Activated CD8-positive, alpha-beta T cell treated with anti-CD3 and anti-CD28 coated beads for 36 hours (primary cell): ENCODE measurements around the gene MAP4K4. TPM values are rescaled to one million over a fixed set of nuclear protein-coding genes. Genes with fewer than 3 reads are reported as not detected.
A peak's percentile ranks its signal among the peaks of the same experiment; 100 is the strongest.

Experiments used
- ATAC-seq: fragments of 200-7000 bp; cut with Tn5 transposase; one replicate; pipeline ENCODE4 v1.10.0; 2021; ENCODE audit warnings: mild to moderate bottlenecking, moderate library complexity
- CTCF ChIA-PET: fragments of 350-600 bp; sonication (Branson Sonifier 250); formaldehyde crosslinking; loops from one replicate; lab custom pipeline; 2021; ENCODE audit warnings: antibody characterized with exemption; lab: Charles Lee
- POLR2A ChIA-PET: fragments of 350-600 bp; sonication (Branson Sonifier 250); formaldehyde crosslinking; loops from one replicate; lab custom pipeline; 2021; ENCODE audit warnings: antibody characterized with exemption; lab: Charles Lee
- DNase-seq: peaks from one replicate; pipeline ENCODE4 v3.0.0-alpha.2; 2020
- H3K27ac Mint-ChIP-seq: one replicate; pipeline ENCODE4 v1.8.0; 2021; ENCODE audit warnings: mild to moderate bottlenecking, mixed read lengths
- H3K27me3 Mint-ChIP-seq: one replicate; pipeline ENCODE4 v1.8.0; 2021; ENCODE audit warnings: mixed read lengths
- H3K36me3 Mint-ChIP-seq: one replicate; pipeline ENCODE4 v1.8.0; 2021; ENCODE audit warnings: low read depth, mixed read lengths
- H3K4me1 Mint-ChIP-seq: one replicate; pipeline ENCODE4 v1.8.0; 2021; ENCODE audit warnings: low read depth, mixed read lengths
- H3K4me3 Mint-ChIP-seq: one replicate; pipeline ENCODE4 v1.8.0; 2021; ENCODE audit warnings: mild to moderate bottlenecking, moderate library complexity, mixed read lengths
- H3K9me3 Mint-ChIP-seq: one replicate; pipeline ENCODE4 v1.8.0; 2021; ENCODE audit warnings: mixed read lengths
- intact Hi-C: fragments of 100-400 bp; cut with micrococcal nuclease; formaldehyde crosslinking; loops from one replicate; pipeline ENCODE4 v1.10.0; 2022
- total RNA-seq, 2 experiments: library from RNA; stranded (reverse); gene quantifications; one replicate each; pipeline ENCODE4 v1.2.3, GENCODE V29; 2021
- TF ChIP-seq, protein P1 (sequence below): fragments of 200-600 bp; IDR thresholded peaks from one replicate; pipeline ENCODE4 v1.8.0; 2022; ENCODE audit warnings: antibody characterized with exemption, mild to moderate bottlenecking

The MAP4K4 gene
- total RNA-seq, 2 experiments from 2014 or later: 26.3 to 27.3 TPM

DNA sequence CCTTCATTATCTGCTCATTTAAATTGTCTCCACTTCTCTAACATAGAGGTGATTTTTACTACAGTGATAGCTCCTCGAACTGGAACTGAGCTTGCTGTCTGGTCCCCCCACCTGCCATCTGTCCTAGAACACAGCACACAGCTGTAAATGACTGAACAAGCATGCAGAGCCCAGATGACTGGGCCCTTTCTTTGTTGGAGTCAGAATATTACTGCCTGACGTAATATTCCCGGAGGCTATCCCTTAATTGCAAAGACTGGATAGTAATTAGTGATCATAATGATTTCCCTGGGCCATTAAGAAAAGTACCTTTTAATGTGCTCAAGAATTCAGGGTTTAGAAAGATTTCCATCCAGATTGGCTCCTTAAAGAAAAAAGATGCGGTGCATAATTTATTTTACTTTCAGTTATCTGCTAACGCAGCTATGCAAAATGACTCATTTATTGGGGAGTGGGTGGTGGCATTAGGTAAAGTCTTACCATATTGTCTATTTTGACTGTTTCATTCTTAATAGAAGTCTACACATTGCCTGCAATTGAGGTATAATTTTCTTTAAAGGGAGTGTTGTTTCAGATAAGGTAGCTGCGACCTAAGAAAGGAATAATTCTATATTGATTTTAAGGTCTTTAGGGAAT, 84.4 kb downstream of the MAP4K4 start:
- no peaks in the 10 kb centered on the region for H3K9me3 Mint-ChIP-seq
- H3K4me1 Mint-ChIP-seq: peaks cover 79% of the 10 kb centered on the region
- POLR2A ChIA-PET: no interaction called here
- H3K4me3 Mint-ChIP-seq: no peak overlapping the region
- CTCF ChIA-PET: interaction anchor here (1.0 to 3.6 kb wide), 7 partner anchors 11 to 52 kb away, joined by 3 to 17 read pairs (median 4); no protein-coding TSS in a partner anchor
- H3K36me3 Mint-ChIP-seq: no peaks in the 10 kb centered on the region
- intact Hi-C loops: loop anchor here (1.0 kb wide), 1 partner anchor 28 kb away; no protein-coding TSS in a partner anchor
- no peak for DNase-seq
- no peaks in the 10 kb centered on the region for H3K27me3 Mint-ChIP-seq
- peak overlapping the region; percentile 14 for H3K27ac Mint-ChIP-seq
- TF ChIP-seq, protein P1, sequence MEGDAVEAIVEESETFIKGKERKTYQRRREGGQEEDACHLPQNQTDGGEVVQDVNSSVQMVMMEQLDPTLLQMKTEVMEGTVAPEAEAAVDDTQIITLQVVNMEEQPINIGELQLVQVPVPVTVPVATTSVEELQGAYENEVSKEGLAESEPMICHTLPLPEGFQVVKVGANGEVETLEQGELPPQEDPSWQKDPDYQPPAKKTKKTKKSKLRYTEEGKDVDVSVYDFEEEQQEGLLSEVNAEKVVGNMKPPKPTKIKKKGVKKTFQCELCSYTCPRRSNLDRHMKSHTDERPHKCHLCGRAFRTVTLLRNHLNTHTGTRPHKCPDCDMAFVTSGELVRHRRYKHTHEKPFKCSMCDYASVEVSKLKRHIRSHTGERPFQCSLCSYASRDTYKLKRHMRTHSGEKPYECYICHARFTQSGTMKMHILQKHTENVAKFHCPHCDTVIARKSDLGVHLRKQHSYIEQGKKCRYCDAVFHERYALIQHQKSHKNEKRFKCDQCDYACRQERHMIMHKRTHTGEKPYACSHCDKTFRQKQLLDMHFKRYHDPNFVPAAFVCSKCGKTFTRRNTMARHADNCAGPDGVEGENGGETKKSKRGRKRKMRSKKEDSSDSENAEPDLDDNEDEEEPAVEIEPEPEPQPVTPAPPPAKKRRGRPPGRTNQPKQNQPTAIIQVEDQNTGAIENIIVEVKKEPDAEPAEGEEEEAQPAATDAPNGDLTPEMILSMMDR: no peak
- ATAC-seq: peak; percentile 50

DNA sequence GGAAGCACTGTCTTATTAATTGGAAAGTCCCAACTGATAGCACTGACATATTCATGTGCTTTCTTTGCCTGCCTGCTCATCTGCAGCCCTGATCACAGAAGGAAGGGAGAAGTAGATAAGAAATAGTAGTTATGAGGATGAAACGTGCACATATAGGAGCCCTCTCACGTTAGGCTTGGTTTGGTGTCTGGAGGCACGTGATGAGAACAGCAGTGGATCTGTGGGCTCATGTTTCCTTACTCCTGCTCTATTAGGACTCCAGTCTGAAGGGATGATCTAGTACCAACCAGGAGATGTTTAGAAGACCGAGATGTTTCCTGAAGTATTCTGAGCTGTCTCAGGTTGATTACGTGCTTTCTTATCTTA, 84.9 kb downstream of the MAP4K4 start:
- DNase-seq: no peak
- Mint-ChIP-seq H3K4me3 (no peak overlapping the region), H3K27me3 (no peaks in the 10 kb centered on the region), H3K9me3 (no peaks in the 10 kb centered on the region), H3K27ac (no peak overlapping the region), H3K36me3 (no peaks in the 10 kb centered on the region), H3K4me1 (peaks cover 78% of the 10 kb centered on the region)
- TF ChIP-seq, protein P1: no peak
- ATAC-seq: peak; percentile 10
- intact Hi-C loops: loop anchor here (1.0 kb wide), 1 partner anchor 28 kb away; no protein-coding TSS in a partner anchor
- ChIA-PET POLR2A (no interaction called here), CTCF (interaction anchor here (0.8 to 3.6 kb wide), 8 partner anchors 11 to 53 kb away, joined by 3 to 17 read pairs (median 4); no protein-coding TSS in a partner anchor)

DNA sequence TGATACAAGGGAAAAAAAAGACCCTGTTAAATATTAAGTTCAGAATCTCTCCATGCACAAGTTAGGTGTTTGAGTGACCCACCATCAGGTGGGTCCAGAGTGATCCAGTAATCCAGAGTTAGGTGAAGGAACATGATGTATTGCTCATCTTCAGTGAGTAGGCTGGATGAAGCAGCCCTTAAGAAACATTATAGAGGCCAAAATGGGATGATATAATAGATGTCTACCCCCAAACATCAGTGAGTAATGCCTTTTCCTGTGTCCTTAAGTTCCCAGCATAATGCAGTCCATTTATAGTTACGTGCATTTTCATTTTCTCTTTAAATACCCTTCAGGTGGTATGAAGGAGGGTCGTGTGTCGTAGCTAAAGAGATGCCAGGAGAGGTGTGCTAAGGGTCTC, 89.6 kb downstream of the MAP4K4 start:
- Mint-ChIP-seq H3K9me3 (no peaks in the 10 kb centered on the region), H3K36me3 (peaks cover 12% of the 10 kb centered on the region), H3K4me3 (no peak overlapping the region), H3K27me3 (no peaks in the 10 kb centered on the region), H3K4me1 (peaks cover 63% of the 10 kb centered on the region), H3K27ac (no peak overlapping the region)
- ChIA-PET CTCF (interaction anchor here (1.2 kb wide), 1 partner anchor 44 kb away, joined by 3 read pairs; no protein-coding TSS in a partner anchor), POLR2A (no interaction called here)
- TF ChIP-seq, protein P1: no peak
- DNase-seq (no peak), ATAC-seq (no peak)
- intact Hi-C loops: no loop called here

DNA sequence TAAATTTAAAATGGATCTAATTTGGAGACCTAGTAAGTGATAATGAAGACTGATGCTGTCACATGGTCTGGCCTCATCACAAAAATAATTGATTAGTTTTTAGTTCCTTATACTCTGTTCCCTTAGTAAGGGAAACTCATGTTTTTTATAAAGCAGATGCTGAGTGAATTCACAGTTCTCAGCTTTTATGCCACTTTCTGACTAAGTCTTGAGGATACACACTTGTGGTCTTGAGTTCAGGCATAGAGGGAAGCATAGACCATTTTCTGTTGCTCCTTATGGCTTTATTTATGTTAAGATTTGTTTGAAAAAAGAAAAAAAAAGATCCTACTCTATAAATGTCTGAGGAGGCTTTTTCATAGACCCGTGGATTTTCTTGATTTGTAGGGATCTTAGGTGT, 91.1 kb downstream of the MAP4K4 start:
- Mint-ChIP-seq H3K36me3 (peaks cover 12% of the 10 kb centered on the region), H3K27ac (peak overlapping the region; percentile 76), H3K4me3 (no peak overlapping the region), H3K9me3 (no peaks in the 10 kb centered on the region), H3K4me1 (peaks cover 57% of the 10 kb centered on the region), H3K27me3 (no peaks in the 10 kb centered on the region)
- POLR2A ChIA-PET: no interaction called here
- ATAC-seq (peak; percentile 45), DNase-seq (no peak)
- intact Hi-C loops: no loop called here
- TF ChIP-seq, protein P1: no peak
- CTCF ChIA-PET: no interaction called here
